Spleen (tissue), 7 donors: ENCODE data around the gene TMEM141.

Source experiments
- POLR2A ChIP-seq, 3 donors: fragments of 450-650 bp; IDR thresholded peaks; one replicate each; pipeline ENCODE4 v1.5.1; 2017; ENCODE audit warnings: antibody characterized with exemption in 3 of 3, mild to moderate bottlenecking in 1 of 3
- TF ChIP-seq, protein P1 (sequence below), 11 experiments: fragments of 200-600 bp in 7 of 11; fragments of 450-650 bp in 4 of 11; sonication (generic) in 4 of 11; IDR thresholded peaks in 8 of 11; conservative IDR thresholded peaks in 3 of 11; 1 replicate in 7 of 11; 2 replicates in 4 of 11; pipeline versions ENCODE4 v1.4.0 to v1.8.0; 2016 to 2021; ENCODE audit warnings: antibody characterized with exemption in 11 of 11, inconsistent platforms in 4 of 11, mild to moderate bottlenecking in 1 of 11
- donor health status: DM: no; HTN: no; CAD: no; lungs with moderate emphysema.
- donor health status: DM: no; HTN: no; CAD: no.
- donor health status: DM: no; HTN: no; CAD: no.

DNA sequence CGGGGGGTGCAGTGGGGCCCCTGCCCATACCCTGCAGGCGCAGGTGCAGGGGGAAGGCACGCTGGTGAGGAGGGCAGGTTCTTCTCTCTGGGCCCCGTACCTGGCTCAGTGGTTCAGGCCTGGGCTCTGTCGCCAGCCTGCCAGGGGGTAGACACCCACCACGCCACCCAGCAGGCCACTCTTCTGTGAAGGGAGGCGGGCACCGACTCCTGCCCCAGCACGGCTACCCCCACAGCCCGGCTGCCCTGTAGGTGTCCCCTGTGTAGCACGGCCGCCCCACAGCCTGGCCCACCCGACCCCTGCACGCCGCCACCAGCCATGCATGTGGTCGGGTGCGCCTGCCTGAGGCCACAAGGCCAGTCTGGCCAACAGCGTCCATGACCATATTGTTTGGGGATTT is 44.5 kb upstream of the TMEM141 start:
- no peak for TF ChIP-seq POLR2A (IDR thresholded peaks at IDR 0.05)
- TF ChIP-seq, protein P1, sequence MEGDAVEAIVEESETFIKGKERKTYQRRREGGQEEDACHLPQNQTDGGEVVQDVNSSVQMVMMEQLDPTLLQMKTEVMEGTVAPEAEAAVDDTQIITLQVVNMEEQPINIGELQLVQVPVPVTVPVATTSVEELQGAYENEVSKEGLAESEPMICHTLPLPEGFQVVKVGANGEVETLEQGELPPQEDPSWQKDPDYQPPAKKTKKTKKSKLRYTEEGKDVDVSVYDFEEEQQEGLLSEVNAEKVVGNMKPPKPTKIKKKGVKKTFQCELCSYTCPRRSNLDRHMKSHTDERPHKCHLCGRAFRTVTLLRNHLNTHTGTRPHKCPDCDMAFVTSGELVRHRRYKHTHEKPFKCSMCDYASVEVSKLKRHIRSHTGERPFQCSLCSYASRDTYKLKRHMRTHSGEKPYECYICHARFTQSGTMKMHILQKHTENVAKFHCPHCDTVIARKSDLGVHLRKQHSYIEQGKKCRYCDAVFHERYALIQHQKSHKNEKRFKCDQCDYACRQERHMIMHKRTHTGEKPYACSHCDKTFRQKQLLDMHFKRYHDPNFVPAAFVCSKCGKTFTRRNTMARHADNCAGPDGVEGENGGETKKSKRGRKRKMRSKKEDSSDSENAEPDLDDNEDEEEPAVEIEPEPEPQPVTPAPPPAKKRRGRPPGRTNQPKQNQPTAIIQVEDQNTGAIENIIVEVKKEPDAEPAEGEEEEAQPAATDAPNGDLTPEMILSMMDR (IDR thresholded peaks at IDR 0.05 in 8 of 11, conservative IDR thresholded peaks at IDR 0.05 in 3 of 11), result no peak
